Epithelial cell of proximal tubule (primary cell): ENCODE measurements around the gene DCUN1D5. TPM values are rescaled to one million over a fixed set of nuclear protein-coding genes. Genes with fewer than 3 reads are reported as not detected.

Source experiments
- DNase-seq: peaks from one replicate; pipeline ENCODE4 v3.0.0-alpha.2; 2011; ENCODE audit warnings: low read depth
- H3K4me3 ChIP-seq: 2 replicates; pipeline ENCODE4 v1.5.1; 2011; ENCODE audit warnings: low read depth, mild to moderate bottlenecking, low read length
- total RNA-seq: library from RNA; depleted of rRNA; stranded (reverse); fragments of >200 nt; gene quantifications from 2 replicates; pipeline ENCODE4 v1.2.3, GENCODE V29; 2015
- TF ChIP-seq, protein P1 (sequence below): conservative IDR thresholded peaks from 2 replicates; pipeline ENCODE4 v1.5.1; 2012; ENCODE audit warnings: low read depth, mild to moderate bottlenecking, low read length

Gene DCUN1D5
- total RNA-seq, 1 donor from 2014 or later, result 66.5 TPM

DNA sequence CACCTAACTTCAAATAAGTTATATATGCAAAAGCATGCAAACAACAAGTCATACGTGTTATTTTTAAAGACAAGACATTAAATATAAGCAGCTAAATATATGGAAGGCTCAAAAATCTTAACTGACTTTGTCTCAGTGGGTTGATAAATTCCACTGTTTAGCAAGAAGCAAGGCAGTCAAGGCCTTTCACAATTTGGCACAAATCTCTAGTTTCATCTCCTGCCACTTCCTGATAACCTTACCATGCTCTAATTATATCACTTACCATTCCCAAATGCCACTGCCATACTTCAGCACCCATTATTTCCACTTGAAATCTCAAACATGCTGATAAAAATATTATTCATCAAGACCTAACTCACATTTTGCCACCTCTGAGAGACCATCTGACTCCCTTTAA, 24.8 kb downstream of the DCUN1D5 start:
- H3K4me3 ChIP-seq, result no peak overlapping the region
- TF ChIP-seq, protein P1, sequence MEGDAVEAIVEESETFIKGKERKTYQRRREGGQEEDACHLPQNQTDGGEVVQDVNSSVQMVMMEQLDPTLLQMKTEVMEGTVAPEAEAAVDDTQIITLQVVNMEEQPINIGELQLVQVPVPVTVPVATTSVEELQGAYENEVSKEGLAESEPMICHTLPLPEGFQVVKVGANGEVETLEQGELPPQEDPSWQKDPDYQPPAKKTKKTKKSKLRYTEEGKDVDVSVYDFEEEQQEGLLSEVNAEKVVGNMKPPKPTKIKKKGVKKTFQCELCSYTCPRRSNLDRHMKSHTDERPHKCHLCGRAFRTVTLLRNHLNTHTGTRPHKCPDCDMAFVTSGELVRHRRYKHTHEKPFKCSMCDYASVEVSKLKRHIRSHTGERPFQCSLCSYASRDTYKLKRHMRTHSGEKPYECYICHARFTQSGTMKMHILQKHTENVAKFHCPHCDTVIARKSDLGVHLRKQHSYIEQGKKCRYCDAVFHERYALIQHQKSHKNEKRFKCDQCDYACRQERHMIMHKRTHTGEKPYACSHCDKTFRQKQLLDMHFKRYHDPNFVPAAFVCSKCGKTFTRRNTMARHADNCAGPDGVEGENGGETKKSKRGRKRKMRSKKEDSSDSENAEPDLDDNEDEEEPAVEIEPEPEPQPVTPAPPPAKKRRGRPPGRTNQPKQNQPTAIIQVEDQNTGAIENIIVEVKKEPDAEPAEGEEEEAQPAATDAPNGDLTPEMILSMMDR, result no peak
- no peak for DNase-seq

DNA sequence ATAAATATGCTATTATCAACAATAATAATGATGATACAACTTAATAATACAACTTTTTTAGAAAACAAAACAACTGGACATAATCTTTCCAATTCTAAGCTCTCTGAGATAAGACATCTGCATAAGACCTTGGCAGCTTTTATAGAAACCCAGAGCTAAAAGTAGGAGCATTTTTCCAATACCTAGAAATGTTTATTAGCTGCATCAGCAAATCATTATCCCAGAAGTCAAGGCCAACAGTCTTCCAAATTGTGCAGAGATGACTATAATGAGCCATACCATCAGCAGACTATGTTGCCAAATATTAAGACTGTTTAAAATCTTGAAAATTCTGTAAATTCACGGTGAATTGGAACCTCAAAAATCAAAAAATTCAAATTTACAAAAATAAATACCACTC, 30.3 kb downstream of the DCUN1D5 start:
- H3K4me3 ChIP-seq, result no peak overlapping the region
- TF ChIP-seq, protein P1, result no peak
- DNase-seq, result no peak

DNA sequence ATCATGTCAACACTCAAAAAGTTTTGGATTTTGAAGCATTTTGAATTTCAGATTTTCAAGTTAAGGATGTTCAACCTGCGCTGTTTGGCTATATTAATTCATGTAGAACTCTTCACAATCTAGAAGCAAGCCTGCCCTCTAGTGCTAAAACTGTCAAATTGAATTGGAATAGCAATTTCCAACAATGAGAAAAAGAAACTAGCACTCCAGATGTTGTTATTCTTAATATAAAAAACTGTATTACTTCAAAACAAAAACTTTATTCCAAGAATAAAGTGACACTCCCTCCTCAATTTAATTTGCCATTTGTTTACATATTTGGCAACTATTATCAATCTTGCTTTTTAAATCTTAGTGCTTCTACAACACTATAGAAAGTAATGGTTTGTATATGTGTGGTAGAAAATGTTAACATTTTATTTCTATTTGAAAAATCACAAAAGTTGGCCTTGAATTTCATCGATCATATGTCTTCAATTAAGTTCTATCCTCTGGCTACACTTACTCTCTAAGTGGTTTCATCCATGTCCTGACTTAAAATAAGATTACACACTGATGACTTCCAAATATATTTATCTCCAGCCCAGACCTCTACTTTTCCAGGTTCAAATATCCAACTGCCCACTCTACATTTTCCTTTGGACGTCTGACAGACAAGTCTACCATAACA, 36.6 kb downstream of the DCUN1D5 start:
- H3K4me3 ChIP-seq, result no peak overlapping the region
- TF ChIP-seq, protein P1, result peak; percentile 71
- DNase-seq, result no peak

DNA sequence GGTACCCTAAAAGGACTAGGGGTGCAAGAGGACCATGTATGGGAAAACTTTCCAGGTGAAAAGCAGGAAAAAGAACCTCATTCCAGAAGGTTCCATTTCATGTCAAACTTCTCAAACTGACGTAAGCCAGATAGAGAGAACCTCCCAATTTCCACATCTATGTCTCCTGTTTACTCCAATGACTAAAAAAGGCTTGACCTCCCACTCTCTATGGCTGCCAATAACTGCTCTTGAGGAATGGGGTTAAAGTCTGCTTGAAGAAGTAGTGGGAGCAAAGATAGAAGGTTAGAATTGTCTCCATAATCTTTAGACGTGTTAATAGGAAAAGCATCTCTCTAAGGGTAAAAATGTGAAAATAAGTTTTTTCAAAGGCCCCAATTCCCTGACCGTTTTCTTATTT, 38.0 kb downstream of the DCUN1D5 start:
- no peak overlapping the region for H3K4me3 ChIP-seq
- DNase-seq, result no peak
- TF ChIP-seq, protein P1, result no peak

DNA sequence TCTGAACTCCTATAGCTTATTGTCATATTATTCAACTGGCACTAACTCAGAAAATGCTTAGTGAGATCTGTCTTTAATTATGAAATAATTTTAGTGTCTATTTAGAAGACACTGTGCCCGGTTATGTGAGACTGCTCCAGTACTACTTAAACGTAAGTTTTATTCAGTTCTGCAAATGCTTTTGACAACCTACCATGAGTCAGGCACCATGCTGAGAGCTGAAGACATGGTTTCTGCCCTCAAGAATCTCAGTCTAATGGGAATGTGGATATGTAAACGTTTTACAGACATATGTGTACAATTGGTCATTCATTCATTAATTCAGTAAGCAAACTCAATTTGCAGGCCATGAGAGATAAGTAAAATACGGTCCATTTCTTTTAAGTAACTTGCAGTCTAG, 40.0 kb downstream of the DCUN1D5 start:
- DNase-seq, result peak; percentile 81
- H3K4me3 ChIP-seq, result no peak overlapping the region
- TF ChIP-seq, protein P1, result no peak

DNA sequence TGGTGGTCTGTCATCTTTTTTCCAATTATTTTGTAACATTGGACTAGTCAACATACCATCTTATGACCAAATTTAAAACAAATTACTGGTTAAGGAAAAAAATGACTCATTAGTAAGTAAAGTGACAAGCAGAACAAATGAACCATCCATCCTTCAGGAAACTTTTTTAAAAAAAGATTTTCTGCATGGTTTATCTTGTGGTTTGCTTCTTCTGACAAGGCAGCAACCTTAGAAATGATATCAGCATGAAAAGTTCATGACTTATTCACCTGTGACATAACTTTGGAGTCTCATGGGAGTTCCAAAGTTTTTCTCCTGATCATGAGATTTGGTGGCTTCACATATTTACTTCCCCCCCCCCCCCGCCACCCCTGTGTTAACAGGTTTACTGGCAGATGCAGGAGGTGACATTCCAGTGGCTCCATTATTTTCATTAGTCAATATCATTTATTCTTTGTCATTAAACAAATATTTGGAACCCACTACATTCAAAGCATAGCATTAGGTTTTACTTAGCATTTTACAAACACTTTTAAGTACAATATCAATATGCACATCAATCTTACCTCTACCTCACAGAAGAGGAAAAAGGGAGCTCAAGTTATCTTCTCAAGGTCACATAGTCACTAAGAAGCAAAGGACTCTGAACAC, 40.7 kb downstream of the DCUN1D5 start:
- no peak overlapping the region for H3K4me3 ChIP-seq

More for the DNA sequence above, 40.7 kb downstream of the DCUN1D5 start:
- TF ChIP-seq, protein P1, result no peak
- DNase-seq, result peak; percentile 79
